SK-N-SH (cell line): ENCODE results near the gene C1orf35.

Experiments
- CHD2 ChIP-seq: fragments of 150-350 bp; IDR thresholded peaks from 2 replicates; pipeline ENCODE4 v1.6.1; 2018; ENCODE audit warnings: low read length; ENCODE audit not compliant: partially characterized antibody
- FOSL2 ChIP-seq: IDR thresholded peaks from 2 replicates; pipeline ENCODE4 v1.4.0; 2012; ENCODE audit warnings: low read depth, mild to moderate bottlenecking, moderate library complexity, borderline replicate concordance
- GATA2 ChIP-seq: sonication (generic); formaldehyde crosslinking; IDR thresholded peaks from 2 replicates; pipeline ENCODE4 v1.5.0; 2020; ENCODE audit warnings: mild to moderate bottlenecking, missing genetic modification reagents
- MAX ChIP-seq: IDR thresholded peaks from 2 replicates; pipeline ENCODE4 v1.4.0; 2012; ENCODE audit warnings: low read depth
- POLR2AphosphoS5 ChIP-seq: IDR thresholded peaks from 2 replicates; pipeline ENCODE4 v1.6.1; 2012; ENCODE audit warnings: low read depth, low read length
- REST ChIP-seq: IDR thresholded peaks from 2 replicates; pipeline ENCODE4 v1.6.1; 2012; ENCODE audit warnings: mild to moderate bottlenecking, low read depth, low read length, moderate library complexity
- RFX5 ChIP-seq: IDR thresholded peaks from 2 replicates; pipeline ENCODE4 v1.6.1; 2012; ENCODE audit warnings: mild to moderate bottlenecking, improper control_type of control experiment, low read length
- RXRA ChIP-seq: IDR thresholded peaks from 2 replicates; pipeline ENCODE4 v1.4.0; 2012; ENCODE audit warnings: low read depth, mild to moderate bottlenecking, borderline replicate concordance
- TF ChIP-seq, protein P1 (sequence below): fragments of 200-600 bp; sonication (generic); IDR thresholded peaks from 2 replicates; pipeline ENCODE4 v1.6.1; 2017; ENCODE audit warnings: antibody characterized with exemption, mild to moderate bottlenecking, moderate library complexity
- TF ChIP-seq, protein P2 (sequence below): fragments of 150-350 bp; IDR thresholded peaks from 2 replicates; pipeline ENCODE4 v1.6.1; 2017; ENCODE audit warnings: antibody characterized with exemption, low read length, low read depth, borderline replicate concordance

GRCh38 chr1:228099331-228099732 is 3.8 kb downstream of the C1orf35 start:
- TF ChIP-seq, protein P1, sequence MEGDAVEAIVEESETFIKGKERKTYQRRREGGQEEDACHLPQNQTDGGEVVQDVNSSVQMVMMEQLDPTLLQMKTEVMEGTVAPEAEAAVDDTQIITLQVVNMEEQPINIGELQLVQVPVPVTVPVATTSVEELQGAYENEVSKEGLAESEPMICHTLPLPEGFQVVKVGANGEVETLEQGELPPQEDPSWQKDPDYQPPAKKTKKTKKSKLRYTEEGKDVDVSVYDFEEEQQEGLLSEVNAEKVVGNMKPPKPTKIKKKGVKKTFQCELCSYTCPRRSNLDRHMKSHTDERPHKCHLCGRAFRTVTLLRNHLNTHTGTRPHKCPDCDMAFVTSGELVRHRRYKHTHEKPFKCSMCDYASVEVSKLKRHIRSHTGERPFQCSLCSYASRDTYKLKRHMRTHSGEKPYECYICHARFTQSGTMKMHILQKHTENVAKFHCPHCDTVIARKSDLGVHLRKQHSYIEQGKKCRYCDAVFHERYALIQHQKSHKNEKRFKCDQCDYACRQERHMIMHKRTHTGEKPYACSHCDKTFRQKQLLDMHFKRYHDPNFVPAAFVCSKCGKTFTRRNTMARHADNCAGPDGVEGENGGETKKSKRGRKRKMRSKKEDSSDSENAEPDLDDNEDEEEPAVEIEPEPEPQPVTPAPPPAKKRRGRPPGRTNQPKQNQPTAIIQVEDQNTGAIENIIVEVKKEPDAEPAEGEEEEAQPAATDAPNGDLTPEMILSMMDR: no peak
- TF ChIP-seq REST (no peak), MAX (no peak), RXRA (no peak), POLR2AphosphoS5 (no peak), GATA2 (CRISPR knock-in tag) (no peak), CHD2 (no peak), FOSL2 (no peak), RFX5 (no peak)
- TF ChIP-seq, protein P2, sequence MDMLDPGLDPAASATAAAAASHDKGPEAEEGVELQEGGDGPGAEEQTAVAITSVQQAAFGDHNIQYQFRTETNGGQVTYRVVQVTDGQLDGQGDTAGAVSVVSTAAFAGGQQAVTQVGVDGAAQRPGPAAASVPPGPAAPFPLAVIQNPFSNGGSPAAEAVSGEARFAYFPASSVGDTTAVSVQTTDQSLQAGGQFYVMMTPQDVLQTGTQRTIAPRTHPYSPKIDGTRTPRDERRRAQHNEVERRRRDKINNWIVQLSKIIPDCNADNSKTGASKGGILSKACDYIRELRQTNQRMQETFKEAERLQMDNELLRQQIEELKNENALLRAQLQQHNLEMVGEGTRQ: no peak
